SK-N-SH (cell line): ENCODE data around the gene CDO1.

Experiments
- CHD2 ChIP-seq: fragments of 150-350 bp; IDR thresholded peaks from 2 replicates; pipeline ENCODE4 v1.6.1; 2018; ENCODE audit warnings: low read length; ENCODE audit not compliant: partially characterized antibody
- ELF1 ChIP-seq: IDR thresholded peaks from 2 replicates; pipeline ENCODE4 v1.4.0; 2012
- TF ChIP-seq, protein P1 (sequence below): fragments of 200-600 bp; sonication (generic); IDR thresholded peaks from 2 replicates; pipeline ENCODE4 v1.6.1; 2017; ENCODE audit warnings: antibody characterized with exemption, mild to moderate bottlenecking, moderate library complexity

- TF ChIP-seq, protein P1, sequence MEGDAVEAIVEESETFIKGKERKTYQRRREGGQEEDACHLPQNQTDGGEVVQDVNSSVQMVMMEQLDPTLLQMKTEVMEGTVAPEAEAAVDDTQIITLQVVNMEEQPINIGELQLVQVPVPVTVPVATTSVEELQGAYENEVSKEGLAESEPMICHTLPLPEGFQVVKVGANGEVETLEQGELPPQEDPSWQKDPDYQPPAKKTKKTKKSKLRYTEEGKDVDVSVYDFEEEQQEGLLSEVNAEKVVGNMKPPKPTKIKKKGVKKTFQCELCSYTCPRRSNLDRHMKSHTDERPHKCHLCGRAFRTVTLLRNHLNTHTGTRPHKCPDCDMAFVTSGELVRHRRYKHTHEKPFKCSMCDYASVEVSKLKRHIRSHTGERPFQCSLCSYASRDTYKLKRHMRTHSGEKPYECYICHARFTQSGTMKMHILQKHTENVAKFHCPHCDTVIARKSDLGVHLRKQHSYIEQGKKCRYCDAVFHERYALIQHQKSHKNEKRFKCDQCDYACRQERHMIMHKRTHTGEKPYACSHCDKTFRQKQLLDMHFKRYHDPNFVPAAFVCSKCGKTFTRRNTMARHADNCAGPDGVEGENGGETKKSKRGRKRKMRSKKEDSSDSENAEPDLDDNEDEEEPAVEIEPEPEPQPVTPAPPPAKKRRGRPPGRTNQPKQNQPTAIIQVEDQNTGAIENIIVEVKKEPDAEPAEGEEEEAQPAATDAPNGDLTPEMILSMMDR: no peak
- TF ChIP-seq CHD2 (peak; percentile 4), ELF1 (peak; percentile 84)
These were observed 25.1 kb upstream of the CDO1 start, which contains the start of the genes AP3S1 and ATG12 for GRCh38 chr5:115841382-115842088.
